GM19099 (cell line): ENCODE measurements around the gene IL12A.

Experiments
- POLR2A ChIP-seq: IDR thresholded peaks from 3 replicates; pipeline ENCODE4 v1.6.1; 2011; ENCODE audit warnings: low read depth; ENCODE audit not compliant: insufficient read length; ENCODE audit errors: extremely low read depth

Gene IL12A

DNA sequence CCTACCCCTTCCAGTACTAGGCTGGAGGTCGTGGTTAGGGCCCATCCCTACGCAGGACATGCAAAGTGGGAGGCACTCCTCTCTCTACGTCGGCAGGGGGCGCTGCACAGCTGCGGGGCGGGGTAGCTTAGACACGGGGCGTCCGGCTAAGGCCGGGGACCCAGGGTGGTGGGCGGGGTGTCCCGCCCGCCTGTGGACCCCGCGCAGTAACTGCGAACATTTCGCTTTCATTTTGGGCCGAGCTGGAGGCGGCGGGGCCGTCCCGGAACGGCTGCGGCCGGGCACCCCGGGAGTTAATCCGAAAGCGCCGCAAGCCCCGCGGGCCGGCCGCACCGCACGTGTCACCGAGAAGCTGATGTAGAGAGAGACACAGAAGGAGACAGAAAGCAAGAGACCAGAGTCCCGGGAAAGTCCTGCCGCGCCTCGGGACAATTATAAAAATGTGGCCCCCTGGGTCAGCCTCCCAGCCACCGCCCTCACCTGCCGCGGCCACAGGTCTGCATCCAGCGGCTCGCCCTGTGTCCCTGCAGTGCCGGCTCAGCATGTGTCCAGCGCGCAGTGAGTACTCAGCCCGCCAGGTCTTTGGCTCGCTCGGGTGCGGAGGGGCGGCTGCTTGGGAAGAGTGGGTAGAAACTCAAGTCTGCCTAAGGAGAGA lies at the start of gene IL12A:
Gene IL12A (plus strand): TSS at position 219 of the 655 bp plus-strand sequence.
- peak; percentile 53 for TF ChIP-seq POLR2A

DNA sequence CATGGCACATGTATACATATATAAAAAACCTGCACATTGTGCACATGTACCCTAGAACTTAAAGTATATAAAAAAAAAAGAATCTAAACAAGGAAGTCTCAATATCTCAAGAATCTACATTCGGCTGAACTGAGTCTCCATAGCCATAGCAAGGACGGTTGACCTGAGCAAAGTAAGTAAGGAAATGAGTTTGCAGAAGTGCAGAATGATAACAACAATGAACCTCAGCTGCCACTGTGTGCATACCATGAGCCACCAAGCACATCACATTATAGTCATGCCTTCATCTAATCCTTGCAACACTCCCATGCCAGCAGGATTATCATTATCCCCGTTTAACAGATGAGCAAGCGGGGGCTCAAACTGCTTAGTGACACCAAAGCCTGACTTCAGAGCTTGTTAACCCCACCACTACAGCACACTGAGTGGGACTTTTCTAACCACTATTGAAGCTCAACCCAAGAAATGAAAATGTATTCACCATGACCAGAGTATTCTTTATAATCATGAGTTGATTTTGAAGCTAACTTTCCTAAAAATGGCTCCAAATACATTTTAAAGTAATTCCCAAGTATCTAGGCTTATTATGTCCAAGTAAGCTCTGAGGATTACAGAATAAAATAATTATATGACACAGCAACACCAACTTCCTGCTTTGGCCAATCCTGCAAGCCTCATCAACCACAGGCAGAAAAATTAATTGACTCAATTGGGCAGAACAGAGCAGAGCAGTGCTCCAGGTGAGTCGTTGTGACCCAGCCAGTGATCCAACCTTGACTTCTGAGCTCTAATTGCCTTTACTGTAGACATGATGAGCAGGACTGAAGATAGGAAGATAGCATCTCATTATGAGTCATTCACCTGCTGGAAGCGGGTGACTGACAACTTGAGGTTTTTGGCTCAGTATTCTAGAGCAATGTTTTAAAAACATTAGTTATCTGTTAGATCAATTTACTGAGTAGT lies 47.3 kb upstream of the IL12A start:
- TF ChIP-seq POLR2A, result no peak

DNA sequence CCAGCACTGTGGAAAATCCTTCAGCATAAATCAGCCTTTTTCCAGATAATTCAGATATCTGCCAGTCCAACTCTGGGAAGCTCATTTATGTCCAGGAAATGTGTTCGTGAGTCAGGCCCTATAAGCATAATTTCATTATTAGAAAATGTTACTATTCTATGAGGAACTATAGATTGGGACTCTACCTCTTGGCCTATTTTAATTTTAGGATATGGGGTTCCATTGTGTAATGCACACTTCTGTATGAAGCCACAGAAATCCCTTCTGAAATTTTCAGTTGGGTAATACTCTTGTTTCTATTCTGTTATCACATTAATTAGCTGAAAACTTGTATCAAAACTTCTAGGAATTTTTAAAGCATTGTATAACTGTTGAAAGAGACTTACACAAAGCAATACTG lies 43.9 kb upstream of the IL12A start:
- no peak for TF ChIP-seq POLR2A

- no peak for TF ChIP-seq POLR2A
Measured at GRCh38 chr3:159945930-159946329, 42.7 kb upstream of the IL12A start.

GRCh38 chr3:159947220-159947619 lies 41.4 kb upstream of the IL12A start:
- TF ChIP-seq POLR2A, result no peak

GRCh38 chr3:159948429-159949144 lies 40.0 kb upstream of the IL12A start:
- TF ChIP-seq POLR2A, result no peak

DNA sequence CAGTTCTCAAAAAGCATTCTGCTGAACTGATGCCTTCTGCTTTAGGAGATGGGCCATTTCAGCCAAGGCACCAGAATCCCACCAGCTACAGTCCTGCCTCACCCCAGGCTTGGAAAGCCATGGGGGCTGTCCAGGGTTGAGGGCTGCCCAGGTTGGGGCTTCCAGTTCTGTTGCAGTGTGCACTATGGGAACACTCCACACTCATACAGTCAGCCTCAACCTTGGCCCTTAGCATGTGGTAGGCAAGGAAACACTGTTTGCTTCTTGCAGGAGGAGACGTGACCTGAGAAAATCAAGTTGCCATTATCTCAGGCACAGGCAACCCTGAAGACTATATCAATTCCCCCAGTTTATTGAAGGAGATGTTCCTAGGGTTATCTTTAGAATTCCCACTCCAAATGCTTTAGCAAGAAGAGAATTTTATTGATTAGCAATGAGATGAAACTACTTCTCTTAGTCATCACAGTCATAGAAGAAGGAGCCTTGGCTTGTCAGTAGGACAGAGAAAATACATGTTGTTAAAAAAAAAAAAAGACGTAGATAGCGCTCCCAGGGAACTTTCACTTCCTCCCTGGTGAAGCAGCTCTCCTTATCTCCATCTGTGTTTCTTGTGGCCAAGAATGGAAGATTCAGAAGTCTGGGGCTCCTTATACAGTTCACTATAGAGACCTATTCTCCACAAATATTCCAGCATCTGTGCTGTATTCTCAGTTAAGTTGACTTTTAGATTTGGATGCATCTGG lies 38.3 kb upstream of the IL12A start:
- no peak for TF ChIP-seq POLR2A

GRCh38 chr3:159951540-159951939 lies 37.1 kb upstream of the IL12A start:
- TF ChIP-seq POLR2A, result no peak

- TF ChIP-seq POLR2A, result no peak
Measured at GRCh38 chr3:159953325-159954085, 35.1 kb upstream of the IL12A start.

DNA sequence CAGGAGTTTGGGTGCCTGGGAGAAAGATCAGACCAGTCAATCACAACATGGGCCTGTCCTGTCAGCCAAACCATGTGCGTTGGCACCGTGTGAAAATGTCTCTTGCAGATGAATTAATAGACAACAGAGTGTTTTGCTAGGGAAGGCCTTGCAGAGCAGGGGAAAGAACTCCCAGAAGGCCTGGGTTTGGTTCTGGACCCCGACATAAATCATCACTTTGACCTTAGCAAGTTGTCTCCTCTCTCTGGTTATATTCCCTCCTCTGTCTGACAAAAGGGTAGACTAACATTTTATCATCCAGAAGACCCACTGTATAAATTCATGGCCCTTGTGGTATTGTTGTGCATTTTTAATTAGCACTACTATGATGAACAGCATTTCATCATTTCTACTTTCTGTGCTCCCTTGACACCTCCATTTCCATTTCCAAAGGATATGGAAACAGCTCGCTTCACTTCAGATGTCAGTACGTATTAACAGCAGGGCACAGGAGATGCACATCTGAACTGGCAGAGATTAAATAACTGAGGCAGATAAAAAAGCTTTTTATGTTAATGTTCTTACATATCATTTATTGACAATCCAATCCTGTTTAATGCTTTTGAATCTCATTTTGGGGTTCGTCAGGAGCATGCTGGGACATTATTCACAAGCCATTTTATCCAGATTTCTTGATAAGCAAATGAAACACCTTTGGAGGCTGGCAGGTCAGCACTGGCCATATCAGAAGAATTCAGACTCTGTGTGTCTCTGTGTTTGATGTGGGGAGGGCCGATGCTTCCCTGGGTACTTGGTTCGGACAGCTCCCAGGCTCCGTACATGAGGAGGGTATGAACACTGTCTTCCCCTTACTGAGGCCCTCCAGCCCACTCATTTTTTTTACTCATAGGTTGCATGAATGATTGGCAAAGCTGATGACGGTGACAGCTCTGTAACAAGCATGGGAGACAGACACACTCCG lies 28.2 kb upstream of the IL12A start:
- TF ChIP-seq POLR2A, result no peak

DNA sequence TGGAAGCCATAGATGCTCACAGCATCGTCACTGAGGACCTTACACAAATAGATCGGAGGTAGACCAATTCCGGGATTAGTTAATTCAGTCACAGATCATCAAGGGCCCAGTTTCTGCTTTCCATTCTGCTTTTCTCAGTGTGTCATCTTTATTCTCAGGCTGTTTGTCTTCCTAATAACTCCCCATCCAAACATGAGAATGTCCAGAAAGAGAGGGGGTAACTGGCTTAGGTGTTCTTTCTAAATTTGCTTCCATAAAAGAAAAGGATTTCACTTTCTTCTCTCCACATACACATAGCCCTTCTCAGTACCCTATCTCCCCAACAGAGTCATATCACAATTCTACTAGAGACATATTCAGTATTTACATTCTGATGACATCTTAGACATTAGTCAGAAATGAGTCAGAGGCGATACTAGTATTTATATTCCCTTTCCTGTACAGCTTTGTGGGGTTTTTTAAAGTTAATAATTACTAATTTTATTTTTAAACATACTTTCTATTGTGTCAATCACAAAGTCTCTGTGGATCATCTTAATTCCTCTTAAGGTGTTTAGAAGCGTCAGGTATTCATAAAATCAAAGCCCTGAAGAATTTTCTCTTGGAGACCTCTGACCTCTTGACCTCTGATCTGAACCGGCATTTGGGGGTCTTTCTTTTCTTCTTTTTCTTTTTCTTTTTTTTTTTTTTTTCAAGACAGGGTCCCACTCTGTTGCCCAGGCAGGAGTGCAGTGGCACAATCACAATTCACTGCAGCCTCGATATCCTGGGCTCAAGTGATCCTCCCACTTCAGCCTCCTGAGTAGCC lies 24.3 kb upstream of the IL12A start:
- no peak for TF ChIP-seq POLR2A

DNA sequence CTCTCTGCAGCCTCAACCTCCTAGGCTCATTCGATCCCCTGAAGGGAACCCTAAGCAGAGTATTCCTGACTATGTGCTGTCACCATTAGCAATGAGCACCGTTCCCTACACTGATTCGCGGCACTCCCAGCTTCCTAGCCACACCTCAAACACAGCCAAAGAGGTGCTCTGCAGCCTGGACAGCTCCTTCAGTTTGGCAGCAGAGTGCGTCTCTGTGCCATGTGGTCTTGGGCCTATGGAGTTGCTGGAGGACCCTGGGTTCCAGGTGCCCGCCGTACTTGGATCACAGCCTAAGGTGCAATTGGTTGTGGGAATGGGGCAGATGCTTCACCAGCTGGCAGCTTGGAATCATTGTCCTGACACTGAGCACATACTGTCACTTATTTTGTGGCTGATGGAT lies 17.3 kb upstream of the IL12A start:
- TF ChIP-seq POLR2A, result no peak
